DND-41 (cell line): ENCODE data around the gene GPAT3.

Source experiments
- ATAC-seq: fragments of 200-7000 bp; cut with Tn5 transposase; 3 replicates; pipeline ENCODE4 v1.9.1; 2021; ENCODE audit warnings: low read depth; ENCODE audit not compliant: insufficient read depth
- DNase-seq: peaks from one replicate; pipeline ENCODE4 v3.0.0-alpha.2; 2020
- H2AFZ ChIP-seq: 2 replicates; pipeline ENCODE4 v1.6.0; 2012; ENCODE audit warnings: low read depth, low read length
- H3K27ac ChIP-seq: 2 replicates; pipeline ENCODE4 v1.5.1; 2012; ENCODE audit warnings: low read length, inconsistent platforms
- H3K27me3 ChIP-seq: fragments of 200-600 bp; sonication (generic); 2 replicates; pipeline ENCODE4 v1.6.0; 2012; ENCODE audit warnings: low read length, mild to moderate bottlenecking, inconsistent platforms; ENCODE audit not compliant: insufficient read depth, poor library complexity
- H3K36me3 ChIP-seq: 2 replicates; pipeline ENCODE4 v1.5.1; 2012; ENCODE audit warnings: low read length, inconsistent platforms; ENCODE audit not compliant: insufficient read depth
- H3K4me1 ChIP-seq: 2 replicates; pipeline ENCODE4 v1.5.1; 2012; ENCODE audit warnings: mild to moderate bottlenecking, low read length; ENCODE audit not compliant: insufficient read depth
- H3K4me2 ChIP-seq: 2 replicates; pipeline ENCODE4 v1.6.0; 2012; ENCODE audit warnings: mild to moderate bottlenecking, moderate library complexity, low read length, inconsistent platforms; ENCODE audit not compliant: insufficient read depth
- H3K4me3 ChIP-seq, 2 experiments: fragments of 200-600 bp in 1 of 2; shearing (Covaris generic) in 1 of 2; 2 replicates each; pipeline ENCODE4 v1.5.1; 2012 to 2016; ENCODE audit warnings: inconsistent platforms in 2 of 2, low read length in 2 of 2, mild to moderate bottlenecking in 2 of 2, low read depth in 1 of 2, moderate library complexity in 1 of 2
- H3K79me2 ChIP-seq: 2 replicates; pipeline ENCODE4 v1.6.0; 2012; ENCODE audit warnings: low read length, inconsistent platforms; ENCODE audit not compliant: insufficient read depth
- H3K9ac ChIP-seq: 2 replicates; pipeline ENCODE4 v1.6.0; 2012; ENCODE audit warnings: low read depth, mild to moderate bottlenecking, inconsistent platforms, low read length, moderate library complexity
- H3K9me3 ChIP-seq: 2 replicates; pipeline ENCODE4 v1.5.1; 2012; ENCODE audit warnings: low read length, moderate library complexity, mild to moderate bottlenecking, inconsistent platforms; ENCODE audit not compliant: insufficient read depth, severe bottlenecking
- H4K20me1 ChIP-seq: 2 replicates; pipeline ENCODE4 v1.6.0; 2012; ENCODE audit warnings: low read length; ENCODE audit not compliant: insufficient read depth
- CTCF ChIP-seq: IDR thresholded peaks from 2 replicates; pipeline ENCODE4 v1.5.1; 2012; ENCODE audit warnings: borderline replicate concordance, low read length, moderate library complexity, mild to moderate bottlenecking; ENCODE audit not compliant: poor library complexity, severe bottlenecking; ENCODE audit errors: extremely low read depth
- EZH2 ChIP-seq: IDR thresholded peaks from 3 replicates; pipeline ENCODE4 v1.6.1; 2012; ENCODE audit warnings: borderline replicate concordance, low read depth, mild to moderate bottlenecking, moderate library complexity, low read length, inconsistent platforms; ENCODE audit not compliant: severe bottlenecking

Gene GPAT3

GRCh38 chr4:83556006-83556707, 20.2 kb downstream of the GPAT3 start:
- Histone ChIP-seq H3K4me3 (no peak overlapping the region), H3K27ac (no peak overlapping the region), H3K79me2 (no peaks in the 10 kb centered on the region), H4K20me1 (no peaks in the 10 kb centered on the region), H3K27me3 (peaks cover 6% of the 10 kb centered on the region), H2AFZ (no peak overlapping the region), H3K4me1 (no peaks in the 10 kb centered on the region), H3K9ac (no peak overlapping the region), H3K36me3 (no peaks in the 10 kb centered on the region), H3K4me2 (no peak overlapping the region), H3K9me3 (no peaks in the 10 kb centered on the region)
- no peak for ATAC-seq
- no peak for DNase-seq
- TF ChIP-seq EZH2: no peak
- TF ChIP-seq CTCF: no peak

DNA sequence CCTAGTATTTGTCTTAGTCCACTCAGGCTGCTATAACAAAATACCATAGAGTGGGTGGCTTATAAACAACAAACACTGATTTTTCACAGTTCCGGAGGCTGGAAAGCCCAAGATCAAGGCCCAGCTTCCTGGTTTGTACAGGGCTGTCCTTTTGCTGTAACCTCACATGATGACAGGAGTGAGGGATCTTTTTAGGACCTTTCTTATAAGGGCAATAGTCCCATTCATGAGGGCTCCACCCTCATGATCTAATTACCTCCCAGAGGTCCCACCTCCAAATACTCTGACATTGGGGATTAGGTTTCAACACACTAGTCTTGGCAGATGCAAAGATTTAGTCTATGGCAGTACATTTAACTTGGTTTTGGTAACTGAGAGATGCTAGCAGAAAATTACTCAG, 20.9 kb downstream of the GPAT3 start:
- Histone ChIP-seq H4K20me1 (no peaks in the 10 kb centered on the region), H2AFZ (no peak overlapping the region), H3K4me2 (no peak overlapping the region), H3K36me3 (no peaks in the 10 kb centered on the region), H3K27ac (no peak overlapping the region), H3K27me3 (peaks cover 6% of the 10 kb centered on the region), H3K4me3 (no peak overlapping the region), H3K4me1 (no peaks in the 10 kb centered on the region), H3K79me2 (no peaks in the 10 kb centered on the region), H3K9ac (no peak overlapping the region), H3K9me3 (no peaks in the 10 kb centered on the region)
- TF ChIP-seq EZH2 (no peak), CTCF (no peak)
- DNase-seq (no peak), ATAC-seq (no peak)

DNA sequence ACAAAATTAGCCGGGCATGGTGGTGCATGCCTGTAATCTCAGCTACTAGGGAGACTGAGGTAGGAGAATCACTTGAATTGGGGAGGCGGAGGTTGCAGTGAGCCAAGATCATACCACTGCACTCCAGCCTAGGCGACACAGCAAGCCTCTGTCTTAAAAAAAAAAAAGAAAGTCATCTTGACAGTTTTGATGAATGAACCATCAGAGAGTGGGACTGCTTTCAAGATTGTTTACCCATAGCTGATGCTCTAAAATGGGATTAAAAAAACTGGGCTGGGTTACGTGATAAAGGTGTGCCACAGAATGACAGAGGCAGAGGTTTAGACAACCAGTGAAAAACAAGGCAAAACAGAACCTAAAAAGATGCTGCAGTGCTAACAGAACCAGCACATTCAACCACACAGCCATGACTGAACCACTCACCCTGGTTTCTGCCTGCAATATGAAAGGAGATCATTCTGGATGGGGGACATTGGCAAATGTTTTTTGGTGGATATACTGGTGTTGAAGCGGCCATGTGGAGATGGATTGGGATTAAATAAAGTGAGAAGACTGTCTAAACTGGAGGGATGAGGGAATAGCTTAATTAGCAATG, 22.2 kb downstream of the GPAT3 start:
- Histone ChIP-seq H3K27ac (no peak overlapping the region), H3K9me3 (no peaks in the 10 kb centered on the region), H3K4me3 (no peak overlapping the region), H4K20me1 (no peaks in the 10 kb centered on the region), H3K36me3 (no peaks in the 10 kb centered on the region), H3K27me3 (peaks cover 6% of the 10 kb centered on the region), H3K4me2 (no peak overlapping the region), H3K9ac (no peak overlapping the region), H3K4me1 (no peaks in the 10 kb centered on the region), H3K79me2 (no peaks in the 10 kb centered on the region), H2AFZ (no peak overlapping the region)
- TF ChIP-seq EZH2: no peak
- no peak for TF ChIP-seq CTCF
- no peak for DNase-seq
- ATAC-seq: no peak
